K562 (cell line): ENCODE data around the gene TYROBP.

Source experiments
- NEUROD1 ChIP-seq: fragments of 150-350 bp; IDR thresholded peaks from 2 replicates; pipeline ENCODE4 v1.6.1; 2014; ENCODE audit warnings: borderline replicate concordance, low read length, low read depth; ENCODE audit not compliant: partially characterized antibody
- TF ChIP-seq, protein P1 (sequence below), 3 experiments: IDR thresholded peaks in 2 of 3; conservative IDR thresholded peaks in 1 of 3; 2 replicates each; pipeline ENCODE4 v1.5.1; 2011 to 2012; ENCODE audit warnings: low read length in 3 of 3, mild to moderate bottlenecking in 3 of 3, control low read depth in 2 of 3, improper control_type of control experiment in 1 of 3, inconsistent platforms in 1 of 3, low read depth in 1 of 3, mixed read lengths in 1 of 3, moderate library complexity in 1 of 3; ENCODE audit not compliant: insufficient read depth in 2 of 3

- TF ChIP-seq, protein P1, sequence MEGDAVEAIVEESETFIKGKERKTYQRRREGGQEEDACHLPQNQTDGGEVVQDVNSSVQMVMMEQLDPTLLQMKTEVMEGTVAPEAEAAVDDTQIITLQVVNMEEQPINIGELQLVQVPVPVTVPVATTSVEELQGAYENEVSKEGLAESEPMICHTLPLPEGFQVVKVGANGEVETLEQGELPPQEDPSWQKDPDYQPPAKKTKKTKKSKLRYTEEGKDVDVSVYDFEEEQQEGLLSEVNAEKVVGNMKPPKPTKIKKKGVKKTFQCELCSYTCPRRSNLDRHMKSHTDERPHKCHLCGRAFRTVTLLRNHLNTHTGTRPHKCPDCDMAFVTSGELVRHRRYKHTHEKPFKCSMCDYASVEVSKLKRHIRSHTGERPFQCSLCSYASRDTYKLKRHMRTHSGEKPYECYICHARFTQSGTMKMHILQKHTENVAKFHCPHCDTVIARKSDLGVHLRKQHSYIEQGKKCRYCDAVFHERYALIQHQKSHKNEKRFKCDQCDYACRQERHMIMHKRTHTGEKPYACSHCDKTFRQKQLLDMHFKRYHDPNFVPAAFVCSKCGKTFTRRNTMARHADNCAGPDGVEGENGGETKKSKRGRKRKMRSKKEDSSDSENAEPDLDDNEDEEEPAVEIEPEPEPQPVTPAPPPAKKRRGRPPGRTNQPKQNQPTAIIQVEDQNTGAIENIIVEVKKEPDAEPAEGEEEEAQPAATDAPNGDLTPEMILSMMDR (IDR thresholded peaks at IDR 0.05 in 2 of 3, conservative IDR thresholded peaks at IDR 0.05 in 1 of 3; ENCODE audit: insufficient read depth in 2 of 3, low read depth in 1 of 3, low read length in 3 of 3): no peak
- TF ChIP-seq NEUROD1: no peak
Observed at GRCh38 chr19:35929876-35930275, 21.8 kb upstream of the TYROBP start.
